ENCODE measurements around the gene PPEF1.

The PPEF1 gene

GRCh38 chrX:18871161-18871890, 163.9 kb downstream of the PPEF1 start:
- no peak for TF ChIP-seq CTCF (IDR thresholded peaks at IDR 0.05; ENCODE audit: control insufficient read depth, insufficient read depth, low read depth, low read length, missing control alignments)
- no peak for DNase-seq (ENCODE audit: low read depth)
- H3K4me3 ChIP-seq (ENCODE audit: control insufficient read depth, low read depth, low read length), result no peak overlapping the region

GRCh38 chrX:18871970-18872369, 164.5 kb downstream of the PPEF1 start:
- TF ChIP-seq CTCF (IDR thresholded peaks at IDR 0.05; ENCODE audit: control insufficient read depth, insufficient read depth, low read depth, low read length, missing control alignments), result no peak
- H3K4me3 ChIP-seq (ENCODE audit: control insufficient read depth, low read depth, low read length), result no peak overlapping the region

GRCh38 chrX:18872621-18873020, 165.2 kb downstream of the PPEF1 start:
- DNase-seq (ENCODE audit: low read depth), result no peak
- no peak for TF ChIP-seq CTCF (IDR thresholded peaks at IDR 0.05; ENCODE audit: control insufficient read depth, insufficient read depth, low read depth, low read length, missing control alignments)
- H3K4me3 ChIP-seq (ENCODE audit: control insufficient read depth, low read depth, low read length), result no peak overlapping the region

More at GRCh38 chrX:18871970-18872369, 164.5 kb downstream of the PPEF1 start:
- DNase-seq (ENCODE audit: low read depth), result no peak

GRCh38 chrX:18873189-18873791, 165.8 kb downstream of the PPEF1 start:
- no peak for TF ChIP-seq CTCF (IDR thresholded peaks at IDR 0.05; ENCODE audit: control insufficient read depth, insufficient read depth, low read depth, low read length, missing control alignments)
- no peak overlapping the region for H3K4me3 ChIP-seq (ENCODE audit: control insufficient read depth, low read depth, low read length)
- DNase-seq (ENCODE audit: low read depth), result peak; percentile 32

GRCh38 chrX:18873836-18874235, 166.4 kb downstream of the PPEF1 start:
- H3K4me3 ChIP-seq (ENCODE audit: control insufficient read depth, low read depth, low read length), result no peak overlapping the region
- DNase-seq (ENCODE audit: low read depth), result no peak
- no peak for TF ChIP-seq CTCF (IDR thresholded peaks at IDR 0.05; ENCODE audit: control insufficient read depth, insufficient read depth, low read depth, low read length, missing control alignments)

- DNase-seq (ENCODE audit: low read depth), result no peak
- no peak for TF ChIP-seq CTCF (IDR thresholded peaks at IDR 0.05; ENCODE audit: control insufficient read depth, insufficient read depth, low read depth, low read length, missing control alignments)
- no peak overlapping the region for H3K4me3 ChIP-seq (ENCODE audit: control insufficient read depth, low read depth, low read length)
Measured at GRCh38 chrX:18874560-18875255, 167.3 kb downstream of the PPEF1 start.
